GM18907 (cell line): ENCODE measurements around the gene TNS2.

Experiments
- ATAC-seq: cut with Tn5 transposase; IDR thresholded peaks from one replicate; pipeline ENCODE4 v1.9.1; 2021; ENCODE audit warnings: mild to moderate bottlenecking, moderate library complexity; ENCODE audit not compliant: unreplicated experiment

Gene TNS2

GRCh38 chr12:53067993-53068770, 18.3 kb downstream of the TNS2 start:
- ATAC-seq = no peak

- no peak for ATAC-seq
These were observed 19.1 kb downstream of the TNS2 start for GRCh38 chr12:53068811-53069585.

- ATAC-seq = no peak
These were observed 20.0 kb downstream of the TNS2 start for GRCh38 chr12:53069621-53070410.

DNA sequence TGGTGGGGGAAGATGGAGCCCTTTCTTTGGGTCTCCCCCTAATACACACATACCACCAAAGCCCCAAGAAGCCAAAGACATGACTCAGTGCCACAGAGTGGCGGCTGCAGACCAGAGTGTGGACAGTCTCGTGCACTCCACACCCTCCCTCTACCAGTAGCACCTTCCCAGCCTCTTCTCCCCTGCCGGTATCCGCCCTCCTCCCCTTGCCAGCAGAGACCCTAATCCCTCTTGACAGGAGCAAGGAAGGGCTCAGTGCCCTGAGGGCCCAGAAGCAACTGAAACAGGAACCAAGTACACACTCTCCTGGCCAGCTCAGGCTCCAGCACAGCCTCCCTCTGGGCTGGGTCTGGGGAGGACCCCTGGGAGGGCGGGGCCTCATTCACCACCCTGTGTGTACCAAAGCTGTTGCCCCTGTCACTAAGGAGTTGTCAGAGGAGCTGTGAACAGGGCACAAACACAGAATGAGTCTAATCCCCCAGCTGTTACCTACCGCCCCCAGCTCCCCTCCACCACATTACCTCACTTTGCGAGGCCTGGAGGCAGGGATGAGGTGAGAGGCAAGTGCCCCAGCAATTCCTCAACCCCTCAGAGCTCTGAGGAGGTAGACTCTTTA, 21.1 kb downstream of the TNS2 start:
- ATAC-seq = no peak

GRCh38 chr12:53071591-53072551, 22.0 kb downstream of the TNS2 start:
- no peak for ATAC-seq

DNA sequence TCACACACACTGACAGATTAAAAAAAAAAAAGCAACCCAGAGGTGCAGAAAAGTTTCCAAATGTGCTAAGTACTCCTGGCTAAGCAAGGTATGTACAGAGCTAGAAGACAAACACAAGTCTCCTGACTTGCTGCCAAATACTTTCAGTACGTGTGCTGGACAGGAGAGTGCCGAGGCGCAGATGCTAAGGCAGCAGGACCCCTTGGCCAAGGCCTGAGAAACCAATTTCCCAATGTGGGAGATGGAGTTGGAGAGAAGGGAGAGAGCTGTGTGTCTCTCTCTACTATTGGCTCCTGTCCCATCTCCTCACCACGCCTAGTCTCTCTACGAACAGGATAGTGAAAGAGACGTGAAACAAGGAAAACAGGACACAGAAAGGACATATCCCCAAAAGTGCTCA, 24.0 kb downstream of the TNS2 start:
- no peak for ATAC-seq

GRCh38 chr12:53074283-53074998, 24.6 kb downstream of the TNS2 start:
- ATAC-seq = no peak

GRCh38 chr12:53074999-53075370, 25.1 kb downstream of the TNS2 start:
- no peak for ATAC-seq

DNA sequence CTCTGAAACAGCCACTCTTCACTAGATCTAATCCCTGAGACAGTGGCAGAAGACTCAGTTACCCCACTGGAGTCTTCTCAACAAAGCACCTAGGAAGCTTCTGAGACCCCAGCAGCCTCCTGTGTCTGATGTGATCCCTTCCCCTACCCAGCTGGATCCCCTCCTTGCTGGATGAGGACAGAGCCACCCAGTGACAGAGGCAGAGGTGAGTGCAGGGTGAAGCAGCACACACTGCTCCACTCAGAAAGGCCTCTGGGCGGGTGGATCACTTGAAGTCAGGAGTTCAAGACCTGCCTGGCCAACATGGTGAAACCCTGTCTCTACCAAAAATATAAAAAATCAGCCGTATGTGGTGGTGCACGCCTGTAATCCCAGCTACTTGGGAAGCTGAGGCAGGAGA, 26.6 kb downstream of the TNS2 start:
- no peak for ATAC-seq

DNA sequence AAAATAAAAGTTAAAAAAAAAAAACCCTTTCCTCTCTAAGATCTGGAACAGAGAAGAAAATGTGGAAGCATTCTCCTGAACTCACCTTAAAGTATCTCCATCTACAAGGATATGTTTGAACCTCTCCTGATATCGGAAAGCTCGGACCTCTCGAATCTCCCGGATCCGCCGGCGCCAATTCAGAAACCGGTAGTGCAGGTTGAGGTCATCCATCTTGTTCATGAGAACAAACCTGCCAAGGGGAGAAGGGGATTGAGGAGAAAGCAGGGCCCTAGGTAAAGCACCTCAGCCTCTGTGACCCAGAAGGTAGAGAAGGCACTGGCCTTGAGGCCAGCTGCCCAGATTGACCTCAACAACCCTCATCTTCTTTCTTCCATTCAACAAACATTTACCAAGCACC, 27.2 kb downstream of the TNS2 start:
- ATAC-seq = no peak

DNA sequence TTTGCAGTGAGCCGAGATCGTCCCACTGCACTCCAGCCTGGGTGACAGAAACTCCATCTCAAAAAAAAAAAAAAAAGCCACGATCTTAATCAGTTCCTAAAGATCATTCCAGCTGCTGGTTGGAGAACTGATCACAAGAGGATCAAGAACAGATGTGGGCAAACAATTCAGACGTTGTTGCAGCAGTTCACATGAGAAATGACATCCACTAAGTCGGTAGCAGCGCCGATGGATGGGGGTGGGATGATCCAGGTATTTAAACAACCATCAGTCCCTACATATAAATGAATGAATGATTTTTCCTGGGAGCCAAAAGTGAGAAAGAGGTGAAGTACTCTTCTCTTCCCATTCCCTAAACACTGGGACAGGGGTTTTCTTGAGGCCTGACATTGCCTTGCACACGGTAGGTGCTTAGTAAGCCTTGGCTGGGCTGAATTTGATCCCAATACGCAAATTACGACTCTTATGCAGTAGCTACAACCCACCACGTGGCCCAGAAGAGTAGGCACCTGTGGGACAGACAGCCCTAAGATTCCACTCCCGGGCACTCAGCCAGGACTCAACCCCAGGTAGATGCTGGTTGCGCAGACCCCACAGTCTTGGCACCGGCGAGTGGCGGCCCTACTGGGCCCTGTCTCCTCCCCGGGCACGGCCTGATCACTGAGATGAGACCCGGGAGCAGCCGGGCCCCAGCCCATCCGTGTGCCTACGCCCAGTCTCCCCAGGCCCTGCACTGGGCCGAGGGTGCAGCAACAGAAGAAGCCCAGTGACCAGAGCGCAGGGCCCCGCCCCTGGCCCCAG, 28.8 kb downstream of the TNS2 start:
- ATAC-seq = no peak

DNA sequence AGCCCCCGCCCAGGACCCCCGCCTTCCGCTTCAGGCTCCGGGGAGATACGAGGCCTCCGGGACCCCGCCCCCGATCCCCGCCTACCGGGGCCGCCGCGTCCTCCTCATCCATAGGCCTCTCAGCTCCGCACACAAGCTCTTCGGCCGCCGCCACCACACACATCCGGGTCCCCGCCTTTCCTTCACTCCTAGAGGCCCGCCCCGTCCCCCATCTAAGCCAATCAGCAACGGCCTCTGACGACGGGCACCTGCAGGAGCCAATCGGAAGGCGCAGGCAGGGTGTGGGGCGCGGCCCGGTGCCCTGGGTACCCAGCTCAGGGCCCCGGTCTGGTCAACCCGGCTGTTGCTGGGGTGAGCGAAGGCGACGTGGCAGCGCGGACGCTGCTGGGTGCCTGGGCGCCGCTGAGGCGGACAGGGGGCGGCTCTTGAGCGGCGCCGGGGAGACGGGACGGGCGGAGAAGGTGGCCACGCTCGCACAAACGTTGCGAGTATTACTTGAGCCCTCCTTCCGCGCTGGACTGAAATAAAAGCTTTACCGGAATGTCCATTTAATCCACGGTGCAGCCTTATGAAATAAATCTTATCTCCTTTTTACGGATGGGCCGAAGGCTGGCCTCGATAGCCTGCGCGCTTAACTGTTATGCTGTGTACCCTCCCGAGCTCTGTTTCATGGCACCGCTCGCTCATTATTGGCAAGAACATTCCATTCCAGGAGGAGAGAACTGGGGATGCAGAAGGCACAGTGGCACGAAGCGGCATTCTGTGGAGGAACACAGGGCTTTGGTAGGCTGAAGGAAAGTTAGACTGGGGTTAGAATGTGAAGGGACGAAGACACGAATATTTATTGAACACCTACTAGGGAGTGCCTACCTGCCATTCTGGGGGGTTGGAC, 29.6 kb downstream of the TNS2 start, which contains the start of gene SPRYD3:
Gene SPRYD3, minus strand, starts transcription at position 165 of the 892 bp plus-strand sequence. Its CDS starts 57 bp downstream, at position 108.
- peak; percentile 99 for ATAC-seq

- no peak for ATAC-seq
These were observed 32.8 kb downstream of the TNS2 start for GRCh38 chr12:53082637-53083175.

DNA sequence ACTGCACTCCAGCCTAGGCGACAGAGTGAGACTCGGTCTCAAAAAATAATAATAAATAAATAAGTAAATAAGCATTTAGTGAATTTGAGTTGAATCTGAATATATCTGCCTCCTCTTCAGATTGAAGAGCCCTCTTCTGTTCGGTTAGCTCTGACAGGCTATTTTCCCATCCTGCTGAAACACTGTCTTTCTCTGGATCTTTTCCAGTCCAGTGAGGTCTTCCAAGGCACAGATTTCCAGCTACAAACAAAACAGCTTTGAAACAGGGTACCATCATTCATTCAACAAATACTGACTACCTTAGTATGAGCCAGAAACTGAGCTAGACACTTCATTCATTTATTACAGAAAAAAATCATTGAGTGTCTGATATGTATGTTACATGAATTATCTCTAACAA, 36.5 kb downstream of the TNS2 start:
- no peak for ATAC-seq

DNA sequence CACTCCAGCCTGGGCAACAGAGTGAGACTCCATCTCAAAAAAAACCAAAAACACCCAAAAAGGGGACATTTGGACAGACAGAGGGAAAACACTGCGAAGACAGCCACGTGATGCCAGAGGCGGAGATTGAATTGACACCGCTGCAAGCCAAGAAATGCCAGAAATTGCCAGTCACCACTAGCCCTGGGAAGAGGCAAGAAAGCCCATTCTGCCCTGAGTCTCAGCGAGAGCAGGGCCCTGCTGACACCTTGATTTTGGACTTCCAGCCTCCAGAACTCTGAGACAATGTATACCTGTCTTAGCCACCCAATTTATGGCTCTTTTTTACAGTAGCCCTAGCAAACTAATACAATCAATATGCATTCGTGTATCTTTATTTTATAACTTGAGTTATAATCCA, 40.2 kb downstream of the TNS2 start:
- ATAC-seq = no peak

GRCh38 chr12:53090554-53090953, 40.7 kb downstream of the TNS2 start:
- ATAC-seq = no peak

DNA sequence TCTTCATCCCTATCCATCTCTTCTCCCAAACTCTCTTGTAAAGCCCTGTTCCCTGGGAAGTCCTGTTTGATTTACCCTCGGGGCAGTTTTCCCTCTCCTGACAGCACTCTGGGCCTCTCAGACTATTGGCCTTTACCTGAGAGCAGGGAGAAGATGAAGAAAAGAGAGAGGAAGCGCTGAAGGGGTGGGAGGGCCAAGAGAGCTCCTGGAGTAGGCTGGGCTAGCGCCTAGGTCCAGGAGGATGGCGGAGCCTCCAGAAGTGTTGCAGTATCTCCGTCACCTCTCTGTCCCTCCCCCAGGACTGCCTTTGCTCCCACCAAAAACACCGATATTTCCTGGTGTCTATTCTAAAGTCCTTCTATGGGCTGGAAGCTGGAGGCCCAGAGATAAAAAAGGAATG, 41.9 kb downstream of the TNS2 start:
- no peak for ATAC-seq
